Lower lobe of right lung (tissue), 2 donors: ENCODE data around the gene CACNA1C. TPM values are rescaled to one million over a fixed set of nuclear protein-coding genes. Genes with fewer than 3 reads are reported as not detected.
A peak's percentile ranks its signal among the peaks of the same experiment; 100 is the strongest.

Experiments
- ATAC-seq, 2 donors: fragments of 200-7000 bp; cut with Tn5 transposase; one replicate each; pipeline ENCODE4 v1.9.1; 2020 to 2022; ENCODE audit warnings: mild to moderate bottlenecking in 2 of 2, moderate library complexity in 2 of 2
- DNase-seq: peaks from one replicate; pipeline ENCODE4 v3.0.0-alpha.2; 2020
- H3K27ac ChIP-seq: fragments of 200-600 bp; one replicate; pipeline ENCODE4 v1.8.0; 2022
- H3K27me3 ChIP-seq: fragments of 200-600 bp; one replicate; pipeline ENCODE4 v1.8.0; 2022; ENCODE audit warnings: low read depth
- H3K36me3 ChIP-seq: fragments of 200-600 bp; one replicate; pipeline ENCODE4 v1.8.0; 2022; ENCODE audit warnings: mild to moderate bottlenecking
- H3K4me1 ChIP-seq: fragments of 200-600 bp; one replicate; pipeline ENCODE4 v1.8.0; 2022
- H3K4me3 ChIP-seq: fragments of 200-600 bp; one replicate; pipeline ENCODE4 v1.8.0; 2022; ENCODE audit warnings: mild to moderate bottlenecking
- H3K9me3 ChIP-seq: fragments of 200-600 bp; one replicate; pipeline ENCODE4 v1.8.0; 2022
- intact Hi-C: fragments of 100-400 bp; cut with DNase I; formaldehyde crosslinking; loops from one replicate; pipeline ENCODE4 v1.11.0; 2022
- total RNA-seq: library from RNA; stranded (reverse); fragmentation: NEBNext Ultra II Directional; extraction: Animal tissue kit (Norgen Biotek cat#: 25700); gene quantifications from one replicate; pipeline ENCODE4 v1.2.1, GENCODE V29; 2021
- TF ChIP-seq, protein P1 (sequence below): fragments of 200-600 bp; IDR thresholded peaks from one replicate; pipeline ENCODE4 v1.8.0; 2022; ENCODE audit warnings: antibody characterized with exemption, mild to moderate bottlenecking
- donor health status: DM: no; HTN: yes; CAD: no; lungs with severe emphysema.

The CACNA1C gene
- total RNA-seq, 1 donor from 2014 or later: 8.4 TPM

DNA sequence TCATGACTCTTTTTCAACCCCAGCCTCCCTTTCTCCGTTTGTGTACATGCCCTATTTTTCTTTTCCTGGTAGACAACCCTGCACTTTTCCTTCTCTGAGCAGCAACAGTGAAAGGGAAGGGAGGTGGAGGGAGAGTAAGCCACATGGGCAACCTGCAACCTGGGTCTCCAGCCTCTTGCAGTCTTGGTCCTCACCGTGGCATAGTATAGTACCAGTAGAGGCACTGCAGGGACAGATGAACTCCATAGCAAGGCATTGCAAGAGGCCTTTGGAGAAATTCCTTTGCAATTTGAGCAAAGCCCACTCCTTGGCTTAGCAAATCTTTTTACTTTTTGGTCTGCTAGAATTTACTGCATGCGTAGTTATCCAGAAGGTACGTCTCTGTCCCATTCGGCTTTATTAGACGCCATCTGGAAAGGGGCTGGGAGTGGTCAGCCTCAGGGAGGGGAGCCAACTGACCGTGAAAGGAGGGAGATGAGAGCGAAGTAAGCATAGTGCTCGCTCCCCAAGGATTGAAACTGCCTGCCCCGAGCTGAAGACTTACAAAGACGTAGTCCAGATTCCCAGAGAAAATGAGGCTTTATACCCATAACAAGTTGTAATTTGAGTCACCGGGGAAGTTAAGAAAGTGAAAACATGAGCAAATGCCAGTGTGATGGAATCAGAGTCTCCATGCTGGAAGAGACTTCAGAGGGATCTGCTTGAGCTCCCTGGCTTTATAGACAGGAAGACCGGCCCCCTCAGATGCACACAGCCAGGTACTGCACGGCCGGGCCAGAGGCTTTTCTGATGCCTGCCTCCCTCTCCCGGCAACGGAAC, 332.0 kb downstream of the CACNA1C start:
- no peaks in the 10 kb centered on the region for H3K27me3 ChIP-seq
- no peaks in the 10 kb centered on the region for H3K9me3 ChIP-seq
- H3K4me3 ChIP-seq: no peak overlapping the region
- ATAC-seq (no peak), DNase-seq (no peak)
- H3K36me3 ChIP-seq: no peaks in the 10 kb centered on the region
- H3K4me1 ChIP-seq: peaks cover 34% of the 10 kb centered on the region
- TF ChIP-seq, protein P1, sequence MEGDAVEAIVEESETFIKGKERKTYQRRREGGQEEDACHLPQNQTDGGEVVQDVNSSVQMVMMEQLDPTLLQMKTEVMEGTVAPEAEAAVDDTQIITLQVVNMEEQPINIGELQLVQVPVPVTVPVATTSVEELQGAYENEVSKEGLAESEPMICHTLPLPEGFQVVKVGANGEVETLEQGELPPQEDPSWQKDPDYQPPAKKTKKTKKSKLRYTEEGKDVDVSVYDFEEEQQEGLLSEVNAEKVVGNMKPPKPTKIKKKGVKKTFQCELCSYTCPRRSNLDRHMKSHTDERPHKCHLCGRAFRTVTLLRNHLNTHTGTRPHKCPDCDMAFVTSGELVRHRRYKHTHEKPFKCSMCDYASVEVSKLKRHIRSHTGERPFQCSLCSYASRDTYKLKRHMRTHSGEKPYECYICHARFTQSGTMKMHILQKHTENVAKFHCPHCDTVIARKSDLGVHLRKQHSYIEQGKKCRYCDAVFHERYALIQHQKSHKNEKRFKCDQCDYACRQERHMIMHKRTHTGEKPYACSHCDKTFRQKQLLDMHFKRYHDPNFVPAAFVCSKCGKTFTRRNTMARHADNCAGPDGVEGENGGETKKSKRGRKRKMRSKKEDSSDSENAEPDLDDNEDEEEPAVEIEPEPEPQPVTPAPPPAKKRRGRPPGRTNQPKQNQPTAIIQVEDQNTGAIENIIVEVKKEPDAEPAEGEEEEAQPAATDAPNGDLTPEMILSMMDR: no peak
- peak overlapping the region; percentile 24 for H3K27ac ChIP-seq
- intact Hi-C loops: no loop called here

DNA sequence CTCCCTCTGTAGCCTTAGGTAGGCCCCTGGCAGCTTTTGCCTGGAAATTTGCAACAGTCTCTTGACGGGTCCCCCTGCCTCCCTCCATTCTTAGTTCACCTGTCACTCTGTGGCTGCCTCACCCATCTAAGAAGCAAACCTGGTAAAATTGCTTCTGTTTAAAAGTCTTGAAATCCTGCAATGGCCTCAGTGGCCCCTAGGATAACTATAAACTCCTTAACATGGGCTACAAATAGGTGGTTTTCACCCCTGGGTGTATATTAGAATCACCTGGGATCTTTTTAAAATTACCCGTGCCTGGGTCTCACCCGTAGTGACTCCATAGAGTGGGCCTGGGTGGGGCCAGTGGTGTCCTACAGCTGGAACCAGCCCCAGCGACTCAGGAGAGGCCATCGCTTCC, 332.7 kb downstream of the CACNA1C start:
- H3K27ac ChIP-seq: no peak overlapping the region
- ATAC-seq (no peak), DNase-seq (no peak)
- H3K4me3 ChIP-seq: no peak overlapping the region
- H3K36me3 ChIP-seq: no peaks in the 10 kb centered on the region
- no peaks in the 10 kb centered on the region for H3K9me3 ChIP-seq
- peaks cover 33% of the 10 kb centered on the region for H3K4me1 ChIP-seq
- intact Hi-C loops: no loop called here
- no peaks in the 10 kb centered on the region for H3K27me3 ChIP-seq
- TF ChIP-seq, protein P1: no peak

DNA sequence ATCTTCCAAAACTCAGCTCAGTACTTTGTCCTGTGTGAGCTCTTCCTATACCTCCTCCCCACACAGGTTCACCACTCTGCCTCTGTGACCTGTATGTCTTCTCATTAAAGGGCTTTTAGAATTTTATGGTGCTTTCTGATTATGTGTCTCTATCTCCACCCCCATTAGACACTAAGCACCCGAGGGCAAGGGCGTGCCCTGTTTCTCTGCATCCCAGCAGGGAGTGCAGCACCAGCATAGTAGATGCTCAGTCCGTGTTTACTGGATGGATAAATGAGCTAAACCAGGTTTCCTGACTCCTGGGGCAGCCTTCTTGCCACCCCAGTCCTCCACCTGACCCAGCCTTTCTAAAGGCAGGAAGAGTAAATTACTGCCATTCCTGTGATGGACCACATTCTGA, 333.8 kb downstream of the CACNA1C start:
- DNase-seq (no peak), ATAC-seq (no peak)
- no peak overlapping the region for H3K4me3 ChIP-seq
- TF ChIP-seq, protein P1: no peak
- no peak overlapping the region for H3K27ac ChIP-seq
- intact Hi-C loops: no loop called here
- no peaks in the 10 kb centered on the region for H3K9me3 ChIP-seq
- H3K36me3 ChIP-seq: no peaks in the 10 kb centered on the region
- H3K4me1 ChIP-seq: peaks cover 26% of the 10 kb centered on the region
- H3K27me3 ChIP-seq: no peaks in the 10 kb centered on the region

DNA sequence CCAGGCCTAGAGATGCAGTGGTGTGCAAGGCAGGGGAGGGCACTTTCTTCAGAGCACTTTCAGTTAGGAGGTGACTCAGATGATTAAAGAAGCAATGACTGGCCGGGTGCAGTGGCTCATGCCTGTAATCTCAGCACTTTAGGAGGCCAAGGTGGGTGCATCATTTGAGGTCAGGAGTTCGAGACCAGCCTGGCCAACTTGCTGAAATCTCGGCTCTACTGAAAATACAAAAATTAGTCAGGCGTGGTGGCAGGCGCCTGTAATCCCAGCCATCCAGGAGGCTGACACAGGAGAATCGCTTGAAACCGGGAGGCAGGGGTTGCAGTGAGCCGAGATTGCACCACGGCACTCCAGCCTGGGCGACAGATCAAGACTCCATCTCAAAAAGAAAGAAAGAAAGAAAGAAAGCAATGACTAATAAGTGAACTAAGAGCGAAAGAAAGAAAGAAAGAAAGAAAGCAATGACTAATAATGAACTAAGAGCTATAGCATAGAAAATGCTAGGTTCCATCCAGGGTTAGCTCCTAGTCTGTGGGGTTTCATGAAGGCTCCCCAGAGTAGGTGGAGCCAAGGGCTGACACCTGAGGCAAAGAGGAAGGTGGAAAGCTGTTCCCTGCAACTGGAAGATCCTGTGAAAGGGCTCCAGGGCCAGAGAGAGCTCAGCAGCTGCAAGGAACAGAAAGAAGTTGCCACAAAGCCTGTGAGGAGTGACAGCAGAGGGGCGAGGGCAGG, 334.5 kb downstream of the CACNA1C start:
- H3K36me3 ChIP-seq: no peaks in the 10 kb centered on the region
- DNase-seq (no peak), ATAC-seq (no peak)
- H3K4me3 ChIP-seq: no peak overlapping the region
- peaks cover 26% of the 10 kb centered on the region for H3K4me1 ChIP-seq
- no peaks in the 10 kb centered on the region for H3K27me3 ChIP-seq
- TF ChIP-seq, protein P1: no peak
- H3K27ac ChIP-seq: no peak overlapping the region
- no peaks in the 10 kb centered on the region for H3K9me3 ChIP-seq
- intact Hi-C loops: no loop called here

DNA sequence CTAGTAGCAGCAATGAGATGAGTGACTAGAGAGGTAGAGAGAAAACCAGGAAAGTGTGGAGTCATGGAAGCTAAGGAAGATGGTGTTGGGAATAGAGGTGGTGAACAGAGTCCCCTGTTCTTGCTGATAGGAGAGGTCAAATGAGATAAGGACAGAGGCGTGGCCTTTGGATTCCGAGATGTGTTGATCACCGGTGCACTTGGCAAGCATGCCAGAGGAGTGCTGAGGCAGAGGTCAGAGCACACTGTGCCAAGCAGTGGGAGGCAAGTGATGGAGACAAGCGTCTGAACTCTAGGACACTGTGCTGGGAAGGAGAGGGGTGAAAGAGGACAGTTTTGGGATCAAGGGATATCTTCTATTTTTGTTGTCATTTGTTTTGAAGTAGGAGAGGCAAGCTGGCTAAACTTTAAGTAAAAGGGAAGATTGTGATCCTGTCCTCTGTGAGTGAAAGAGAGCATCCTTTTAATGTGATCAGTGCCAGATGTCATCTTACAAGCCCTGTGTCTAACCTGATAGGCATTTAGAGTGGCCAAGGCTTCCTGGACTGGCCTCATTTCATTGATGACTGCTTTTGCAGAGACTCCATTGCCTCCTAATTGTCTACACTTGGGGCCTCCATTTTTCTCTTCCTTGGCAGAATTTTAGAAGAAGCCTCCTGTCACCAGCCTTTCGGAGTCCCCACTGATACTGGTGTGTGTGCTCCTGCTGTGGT, 336.4 kb downstream of the CACNA1C start:
- H3K4me3 ChIP-seq: no peak overlapping the region
- intact Hi-C loops: no loop called here
- TF ChIP-seq, protein P1: no peak
- no peak overlapping the region for H3K27ac ChIP-seq
- no peaks in the 10 kb centered on the region for H3K36me3 ChIP-seq
- DNase-seq (no peak), ATAC-seq (no peak)
- H3K9me3 ChIP-seq: no peaks in the 10 kb centered on the region
- H3K27me3 ChIP-seq: no peaks in the 10 kb centered on the region
- H3K4me1 ChIP-seq: peaks cover 8% of the 10 kb centered on the region
